ENCODE results near the gene TBCEL.
"Not testable (repeated sequence)": the region's sequence is repeated elsewhere in the genome, so short reads cannot be mapped to it uniquely, and the experiment has no call there.

TBCEL gene, protein sequence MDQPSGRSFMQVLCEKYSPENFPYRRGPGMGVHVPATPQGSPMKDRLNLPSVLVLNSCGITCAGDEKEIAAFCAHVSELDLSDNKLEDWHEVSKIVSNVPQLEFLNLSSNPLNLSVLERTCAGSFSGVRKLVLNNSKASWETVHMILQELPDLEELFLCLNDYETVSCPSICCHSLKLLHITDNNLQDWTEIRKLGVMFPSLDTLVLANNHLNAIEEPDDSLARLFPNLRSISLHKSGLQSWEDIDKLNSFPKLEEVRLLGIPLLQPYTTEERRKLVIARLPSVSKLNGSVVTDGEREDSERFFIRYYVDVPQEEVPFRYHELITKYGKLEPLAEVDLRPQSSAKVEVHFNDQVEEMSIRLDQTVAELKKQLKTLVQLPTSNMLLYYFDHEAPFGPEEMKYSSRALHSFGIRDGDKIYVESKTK

DNA sequence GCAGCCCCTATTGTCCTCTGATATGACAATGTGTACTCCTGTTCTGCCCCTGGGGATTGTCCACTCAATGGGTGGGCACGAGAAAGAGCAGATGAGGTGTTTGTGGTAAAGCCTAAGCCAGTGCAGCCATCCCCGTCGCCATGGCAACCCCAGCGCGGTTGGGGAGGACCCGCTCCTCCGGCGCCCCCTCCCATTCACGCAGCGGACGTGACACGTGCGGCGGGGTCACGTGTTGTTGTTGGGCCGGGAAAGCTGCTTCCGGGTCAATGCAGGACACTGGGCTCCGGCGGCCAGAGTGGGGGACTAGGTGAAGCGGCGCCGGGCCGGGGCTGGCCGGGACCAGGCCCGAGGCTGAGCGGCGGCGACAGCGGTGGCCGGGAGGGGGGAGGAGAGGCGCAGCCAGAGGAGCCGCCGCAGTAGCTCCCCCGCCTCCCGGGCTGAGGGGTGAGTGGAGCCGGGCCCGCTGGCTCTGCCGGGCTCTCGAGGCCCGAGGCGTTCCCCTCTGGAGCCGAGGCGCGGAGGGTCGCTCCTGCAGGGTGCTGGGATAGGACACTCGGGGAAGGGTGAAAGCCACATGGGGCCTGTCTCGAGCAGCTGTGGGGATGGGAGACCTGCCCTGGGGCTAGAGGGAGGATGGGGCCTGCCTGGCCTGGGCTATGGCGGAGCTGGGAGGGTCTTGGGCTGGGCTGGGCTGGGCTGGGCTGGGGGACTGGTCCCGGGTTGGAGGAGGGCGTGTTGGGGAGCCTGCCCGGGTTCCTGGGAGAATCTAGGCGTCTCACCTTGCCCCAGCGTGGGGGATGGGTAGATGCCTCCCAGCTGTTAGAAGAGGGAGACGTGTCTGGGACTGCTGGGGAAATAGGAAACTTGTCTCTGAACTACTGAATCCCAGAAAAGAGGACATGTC, at the start of gene TBCEL:
TBCEL (plus strand) TSS at position 255 of the 904 bp plus-strand sequence. CDS start 21,589 bp downstream, outside the sequence.
- peak; percentile 75 for DNase-seq (ENCODE audit: low read depth)

DNA sequence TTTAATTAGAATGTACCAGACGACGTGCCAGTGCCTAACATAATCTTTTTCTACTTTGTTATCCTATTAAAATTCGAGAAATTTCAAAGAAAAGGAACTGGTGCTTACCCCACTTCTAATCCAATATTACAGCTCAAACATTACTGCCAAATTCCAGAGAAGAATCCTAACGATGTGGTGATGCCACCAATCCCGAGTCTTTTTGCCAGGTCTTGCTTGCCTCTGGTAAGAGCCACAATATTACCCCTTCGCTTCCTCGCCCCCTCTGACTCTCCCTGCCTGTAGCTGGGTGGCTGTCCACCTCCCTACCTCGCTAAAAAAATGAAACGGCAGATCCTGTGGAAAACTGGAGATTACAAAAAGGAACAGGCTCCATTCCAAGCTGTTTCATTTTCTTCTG, 49.4 kb upstream of the TBCEL start:
- DNase-seq (ENCODE audit: low read depth): no peak

DNA sequence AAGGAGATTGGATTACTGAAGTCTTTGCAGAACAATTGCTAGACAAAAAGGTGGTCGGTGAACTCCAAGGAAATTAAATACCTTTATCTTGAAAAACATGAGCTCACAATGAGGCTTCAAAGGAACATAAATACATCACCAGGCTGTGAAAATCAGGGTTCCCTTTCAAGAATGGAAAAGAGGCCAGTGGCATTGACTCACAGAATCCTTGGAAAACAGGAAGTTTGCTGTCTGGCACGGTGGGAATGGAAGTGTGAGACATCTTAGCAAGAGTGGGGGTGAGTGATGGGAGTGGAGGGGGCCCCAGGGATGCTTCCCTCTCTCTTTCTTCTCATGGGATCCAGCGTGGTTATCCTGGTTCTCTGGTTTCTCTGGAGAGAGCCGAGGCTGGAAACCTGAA, 48.9 kb upstream of the TBCEL start:
- no peak for DNase-seq (ENCODE audit: low read depth)

DNA sequence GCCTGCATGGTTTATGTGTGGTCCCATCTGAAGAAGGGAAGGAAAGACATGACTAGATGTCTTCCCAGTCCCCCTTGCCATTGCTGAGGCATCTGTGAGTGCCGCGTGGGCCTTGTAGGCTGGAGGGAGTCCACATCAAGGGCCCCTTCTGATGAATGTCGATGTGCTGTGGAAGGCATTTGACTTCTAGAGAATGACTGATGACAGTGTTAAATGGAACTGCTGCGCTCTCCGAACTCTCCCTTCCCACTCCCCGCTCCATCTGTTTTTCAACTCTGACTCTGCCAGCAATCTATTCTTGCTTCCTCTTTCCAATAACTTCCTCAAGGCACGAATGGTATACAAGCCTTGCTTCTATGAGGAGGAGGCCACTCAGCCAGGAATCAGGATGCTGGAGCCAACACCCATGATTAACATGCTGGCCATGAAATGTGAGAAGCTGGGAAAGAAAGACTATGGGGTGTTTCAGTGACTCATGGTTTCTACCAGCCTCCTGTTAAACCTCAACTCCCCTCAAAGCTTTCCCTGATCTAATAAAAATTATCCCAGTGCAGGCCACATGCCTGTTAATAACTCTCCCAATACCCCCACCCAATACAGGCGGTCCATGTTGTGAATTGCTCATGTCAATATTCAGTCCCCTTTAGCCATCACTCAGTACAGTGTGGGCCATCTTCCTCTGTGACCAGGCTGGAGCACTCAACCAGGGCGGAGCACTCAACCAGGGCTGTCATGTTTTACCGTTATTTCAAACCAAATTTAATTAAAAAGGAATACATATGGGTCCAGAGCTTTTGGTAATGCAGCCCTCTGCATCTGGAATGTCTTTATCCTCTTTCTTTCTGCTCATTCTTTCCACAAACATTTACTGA, 46.4 kb upstream of the TBCEL start:
- DNase-seq (ENCODE audit: low read depth): no peak

DNA sequence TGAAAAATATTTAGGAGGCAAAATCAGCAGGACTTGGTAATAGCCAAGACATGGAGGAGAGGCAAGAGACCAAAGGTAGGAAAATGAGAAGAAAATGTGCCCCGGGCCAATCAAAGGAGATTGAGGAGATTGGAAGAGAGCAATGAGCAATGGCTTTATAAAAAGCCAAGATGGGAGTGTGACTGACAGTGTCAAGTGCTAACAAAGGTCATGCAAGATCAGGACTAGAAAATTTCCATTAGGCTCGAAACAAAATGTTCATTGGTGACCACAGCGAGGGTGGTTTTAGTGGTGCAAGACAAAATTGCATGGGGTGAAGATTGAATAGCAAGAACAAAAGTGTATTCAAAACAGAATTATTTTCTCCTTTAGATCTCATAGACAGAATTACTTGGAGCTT, 45.2 kb upstream of the TBCEL start:
- no peak for DNase-seq (ENCODE audit: low read depth)

DNA sequence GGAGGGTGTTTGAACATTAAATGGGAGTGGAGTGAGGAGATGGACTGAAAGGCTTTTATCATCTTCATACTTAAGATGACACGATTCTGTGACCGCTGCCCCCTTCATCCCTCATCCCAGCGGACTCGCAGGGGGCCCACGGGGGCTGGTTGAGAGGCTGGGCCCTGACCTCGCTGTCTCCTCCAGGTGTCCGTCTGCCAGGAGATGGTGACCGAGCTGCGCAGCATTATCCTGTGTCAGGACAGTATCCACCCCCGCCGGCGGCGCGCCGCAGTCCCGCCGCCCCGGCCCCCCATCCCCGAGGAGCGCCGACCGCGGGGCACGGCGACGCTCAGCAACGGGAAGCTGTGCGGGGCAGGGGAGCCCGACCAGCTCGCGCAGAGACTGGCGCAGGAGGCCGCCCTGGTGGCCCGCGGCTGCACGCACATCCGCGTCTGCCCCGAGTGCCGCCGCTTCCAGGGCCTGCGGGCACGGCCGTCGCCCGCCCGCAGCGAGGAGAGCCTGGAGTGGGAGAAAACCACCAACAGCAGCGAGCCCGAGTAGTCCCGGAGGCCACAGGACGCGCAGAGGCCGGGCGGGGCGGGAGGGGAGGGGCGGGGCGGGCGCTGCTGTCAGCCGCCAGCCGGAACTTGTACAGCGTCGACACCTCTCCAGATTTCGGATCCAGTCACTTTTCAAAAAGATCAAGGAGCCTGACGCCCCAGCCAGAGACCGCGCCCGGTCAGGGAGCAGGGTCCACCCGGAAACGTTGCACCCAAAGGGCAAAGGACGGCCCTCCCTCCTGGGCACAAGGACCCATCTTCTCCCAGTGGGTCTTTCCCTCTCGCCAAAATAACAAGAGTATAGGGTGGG, 38.0 kb upstream of the TBCEL start:
- peak; percentile 6 for DNase-seq (ENCODE audit: low read depth)

DNA sequence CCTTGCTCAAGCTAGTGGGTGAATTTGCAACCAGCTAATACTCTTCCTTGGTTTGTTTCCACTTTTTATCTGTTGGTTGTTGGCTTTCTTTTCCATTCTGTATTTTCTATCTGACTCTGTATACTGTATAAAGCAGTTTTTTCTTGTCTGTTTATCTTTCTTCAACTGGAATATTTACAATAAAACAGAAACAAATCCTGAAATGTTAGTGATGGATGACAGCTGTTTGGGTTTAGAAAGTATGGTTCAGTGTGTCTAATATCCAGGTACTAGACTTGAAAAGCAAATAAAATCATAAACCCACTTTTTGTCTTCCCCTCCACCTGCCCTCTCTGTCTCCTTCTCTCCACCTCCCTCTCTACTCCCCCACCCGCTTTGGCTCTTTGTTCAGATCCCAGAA, 35.3 kb upstream of the TBCEL start:
- DNase-seq (ENCODE audit: low read depth): no peak

DNA sequence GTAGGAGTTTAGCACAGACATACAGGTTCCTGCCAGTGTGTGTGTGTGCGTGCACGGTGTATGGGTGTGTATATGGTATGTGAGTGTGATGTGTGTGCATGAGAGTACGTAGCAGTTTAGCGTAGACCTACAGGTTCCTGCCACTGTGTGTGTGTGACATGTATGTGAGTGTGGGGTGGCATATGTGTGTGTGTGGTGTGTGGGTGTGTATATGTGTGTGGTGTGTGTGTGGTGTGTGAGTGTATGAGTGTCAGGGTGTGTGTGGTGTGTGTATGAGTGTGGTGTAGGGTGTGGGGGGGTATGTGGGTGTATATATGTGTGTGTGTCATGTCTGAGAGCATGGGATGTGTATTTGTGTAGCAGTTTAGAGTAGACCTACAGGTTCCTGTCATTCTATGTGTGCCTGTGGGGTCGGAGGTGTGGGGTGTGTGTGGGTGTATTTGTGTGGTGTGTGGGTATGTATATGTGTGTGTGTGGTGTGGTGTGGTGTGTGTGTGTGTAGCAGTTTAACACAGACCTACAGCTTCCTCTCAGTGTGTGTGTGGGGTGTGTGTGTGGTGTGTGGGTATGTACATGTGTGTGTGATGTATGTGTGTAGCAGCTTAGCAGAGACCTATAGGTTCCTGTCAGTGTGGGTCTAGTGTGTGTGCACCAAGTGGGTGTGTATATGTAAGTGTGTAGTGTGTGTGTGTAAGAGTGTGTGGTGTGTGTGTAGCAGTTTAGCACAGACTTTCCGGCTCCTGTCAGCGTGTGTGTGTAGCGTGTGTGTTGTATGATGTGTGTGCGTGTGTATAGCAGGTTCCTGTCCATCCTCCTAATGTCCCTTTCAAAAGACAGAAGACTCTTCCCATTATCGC, 31.8 kb upstream of the TBCEL start:
- DNase-seq (ENCODE audit: low read depth): no peak

DNA sequence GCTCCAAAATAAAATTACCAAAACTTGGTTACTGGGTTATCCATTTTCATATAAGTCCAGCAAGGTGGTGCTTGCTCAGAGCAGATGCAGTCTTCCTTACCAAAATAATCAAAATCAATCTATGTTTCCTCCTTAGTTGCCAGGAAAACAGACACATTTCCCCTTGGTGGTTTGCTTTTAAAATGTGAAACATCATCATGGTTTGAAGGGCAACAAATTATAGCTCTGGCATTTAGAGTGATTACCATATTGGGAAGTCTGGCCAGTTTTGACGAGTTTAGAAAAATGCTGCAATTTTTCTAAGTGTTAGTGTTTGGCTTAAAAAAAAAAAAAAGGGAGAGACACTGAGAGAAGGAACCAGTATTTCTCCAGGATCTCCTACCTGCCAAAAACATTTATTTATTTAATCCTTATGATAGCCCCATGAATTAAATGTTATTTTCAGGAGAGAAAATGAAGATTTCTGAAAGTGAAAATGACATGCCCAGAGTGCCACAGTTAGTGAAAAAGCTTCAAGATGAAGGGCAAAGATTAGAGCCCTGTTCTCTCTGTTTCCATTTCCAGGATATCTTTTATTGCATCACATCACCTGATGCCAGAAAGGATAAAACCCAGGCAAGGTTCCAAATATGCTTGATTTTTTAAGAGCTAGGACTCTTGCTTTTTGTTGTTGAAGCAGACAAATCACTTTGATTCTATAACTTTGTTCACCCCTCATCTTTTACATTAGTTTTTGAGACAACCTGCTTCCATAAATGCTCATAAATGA, 29.6 kb upstream of the TBCEL start:
- DNase-seq (ENCODE audit: low read depth): no peak

DNA sequence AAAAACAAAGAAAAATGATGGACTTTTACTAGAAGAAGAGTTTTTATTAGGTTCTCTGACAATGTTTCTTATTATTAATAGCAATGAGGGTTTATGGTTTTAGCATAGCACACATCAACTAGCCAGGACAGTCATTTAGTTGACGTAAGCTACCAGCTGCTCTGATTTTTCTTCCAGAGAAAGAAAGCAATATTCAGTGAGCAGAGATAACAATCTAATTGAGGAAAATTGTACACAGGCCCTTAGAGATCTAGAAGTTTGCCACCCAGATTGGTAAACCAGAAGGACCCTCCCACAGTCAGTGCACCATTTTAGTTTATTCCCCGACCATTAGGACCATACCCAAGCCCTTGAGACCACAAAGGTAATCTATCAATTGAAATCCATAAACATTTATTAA, 28.7 kb upstream of the TBCEL start:
- DNase-seq (ENCODE audit: low read depth): no peak

DNA sequence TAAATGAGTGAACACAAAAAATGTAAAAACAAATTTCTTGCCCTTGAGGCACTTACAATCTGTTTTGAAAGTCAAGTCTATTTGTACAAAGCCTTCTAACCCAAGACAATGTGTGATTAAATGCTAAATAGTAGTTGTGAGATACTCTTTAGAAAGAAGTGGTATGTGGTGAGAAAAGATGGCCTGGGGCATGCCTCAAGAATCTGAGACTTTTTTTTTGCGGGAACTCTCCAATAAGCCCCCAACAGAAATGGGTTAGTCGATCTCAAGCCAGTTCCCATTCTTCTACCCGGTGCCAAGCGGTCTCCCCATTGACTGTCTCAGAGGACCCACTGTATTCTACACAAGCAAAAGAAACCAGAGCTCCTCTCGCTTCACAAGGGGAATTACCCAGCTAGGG, 26.9 kb upstream of the TBCEL start:
- DNase-seq (ENCODE audit: low read depth): no peak

DNA sequence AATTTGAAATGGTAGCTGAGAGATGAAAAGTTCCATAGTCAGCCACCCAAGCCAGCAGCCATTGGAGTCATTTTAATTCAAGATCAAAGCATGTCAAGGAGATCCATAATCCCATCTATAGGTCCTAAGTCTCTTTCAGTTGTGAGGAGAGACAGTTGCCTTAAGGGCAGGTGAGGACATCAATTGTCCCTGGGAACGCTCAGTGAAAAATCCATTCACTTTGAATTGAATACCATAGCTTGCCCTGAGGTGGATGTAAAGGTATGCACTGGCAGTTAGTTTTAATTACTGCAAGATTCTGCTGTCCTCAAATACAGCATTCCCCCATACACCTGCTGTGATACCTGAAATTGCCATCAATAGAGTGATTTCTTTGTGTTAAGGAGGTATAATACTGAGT, 25.3 kb upstream of the TBCEL start:
- DNase-seq (ENCODE audit: low read depth): no peak

DNA sequence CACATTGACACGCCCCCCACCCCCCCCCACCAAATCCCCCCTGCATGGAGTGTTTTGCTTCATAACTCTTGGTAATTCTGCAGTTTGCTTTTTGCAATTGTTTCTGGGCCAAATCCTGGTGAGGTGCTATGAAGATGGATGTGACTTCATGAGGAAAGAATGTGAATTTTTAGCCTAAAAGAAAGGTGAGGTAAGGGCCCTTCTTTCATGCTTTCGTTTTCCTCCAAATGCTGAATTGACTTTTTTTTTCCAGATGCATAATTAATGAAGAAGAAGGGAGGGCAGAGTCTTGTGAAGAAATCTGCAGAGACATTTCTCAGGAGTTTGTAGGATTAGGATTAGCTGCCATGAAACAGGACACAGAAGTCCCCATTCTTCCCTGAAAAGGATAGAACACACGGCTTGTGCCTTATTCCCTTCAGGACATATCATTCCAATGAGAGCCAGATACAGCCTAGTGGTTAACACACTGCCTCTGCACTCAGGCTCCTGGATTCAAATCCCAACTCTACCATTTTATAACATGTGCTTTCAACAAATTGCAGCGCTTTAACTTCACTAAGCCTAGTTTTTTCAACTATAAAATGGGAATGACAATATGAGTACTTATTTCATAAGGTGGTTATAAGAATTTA, 19.6 kb upstream of the TBCEL start:
- DNase-seq (ENCODE audit: low read depth): no peak

DNA sequence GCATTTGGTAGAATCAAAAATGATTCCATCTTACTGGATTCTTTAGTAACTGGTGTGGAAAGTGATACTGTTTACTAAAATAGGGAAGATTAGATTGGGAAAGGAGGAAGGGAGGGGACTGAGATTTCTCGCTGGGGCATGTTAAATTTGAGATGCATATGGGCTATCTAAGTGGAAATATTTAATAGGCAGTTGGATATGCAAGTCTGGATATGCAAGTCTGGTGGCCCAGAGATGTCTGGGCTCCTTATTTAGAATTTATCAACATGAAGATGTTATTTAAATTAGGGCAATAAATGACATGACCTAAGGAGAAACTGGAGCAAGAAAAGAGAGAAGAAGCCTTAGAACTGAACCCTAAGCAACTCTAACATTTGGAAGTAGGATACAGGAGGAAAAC, 17.0 kb upstream of the TBCEL start:
- DNase-seq (ENCODE audit: low read depth): no peak

DNA sequence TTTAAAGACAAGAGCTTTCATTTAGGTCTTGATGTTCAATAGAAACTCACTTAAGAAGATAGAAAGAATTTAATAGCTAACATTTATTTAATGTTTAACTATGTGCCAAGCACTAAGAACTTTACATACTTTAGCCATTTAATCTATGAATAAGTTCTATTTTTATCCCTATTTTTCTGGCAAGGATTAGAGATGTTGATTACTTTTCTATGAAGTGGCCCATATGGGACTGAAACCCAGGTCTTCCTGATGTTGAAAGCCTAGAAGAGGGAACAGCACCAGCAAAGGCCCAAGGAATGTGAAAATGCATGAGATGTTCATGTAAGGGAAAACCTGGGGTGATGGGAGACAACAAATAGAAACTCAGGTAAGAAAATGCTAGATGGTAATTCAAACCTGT, 15.4 kb upstream of the TBCEL start:
- DNase-seq (ENCODE audit: low read depth): no peak

DNA sequence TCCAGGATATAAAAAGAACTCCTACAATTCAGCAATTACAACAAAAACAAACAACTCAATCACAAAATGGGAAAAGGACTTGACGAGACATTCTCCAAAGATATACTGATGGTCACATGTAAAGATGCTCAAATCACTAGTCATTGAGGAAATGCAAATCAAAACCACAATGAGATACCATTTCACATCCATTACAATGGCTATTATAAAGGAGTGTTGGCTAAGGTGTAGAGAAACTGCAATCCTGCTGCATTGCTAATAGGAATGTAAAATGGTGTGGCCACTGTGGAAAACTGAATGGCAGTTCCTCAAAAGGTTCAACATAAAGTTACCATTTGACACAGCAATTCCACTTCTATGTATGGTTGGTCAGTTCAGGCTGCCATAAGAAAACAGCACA, 11.8 kb upstream of the TBCEL start:
- no peak for DNase-seq (ENCODE audit: low read depth)

DNA sequence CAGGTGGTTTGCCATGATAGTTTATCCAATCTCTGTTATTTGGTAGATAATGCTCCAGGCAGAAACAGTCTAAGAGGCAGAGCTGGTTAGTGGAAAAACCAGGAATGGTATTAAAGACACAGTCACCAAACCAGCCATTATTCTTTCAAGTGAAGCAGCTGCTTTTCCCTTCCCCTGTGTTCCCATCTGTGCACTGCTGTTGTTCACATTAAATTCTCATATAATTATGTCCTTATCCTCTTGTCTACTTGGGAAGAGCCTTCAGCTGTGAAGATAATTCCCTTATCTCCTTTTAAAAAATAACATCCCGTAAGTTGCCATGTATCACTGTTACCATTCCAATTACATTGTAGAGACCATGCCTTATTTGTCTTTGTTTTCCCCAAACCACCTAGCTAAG, 5.2 kb upstream of the TBCEL start:
- no peak for DNase-seq (ENCODE audit: low read depth)

DNA sequence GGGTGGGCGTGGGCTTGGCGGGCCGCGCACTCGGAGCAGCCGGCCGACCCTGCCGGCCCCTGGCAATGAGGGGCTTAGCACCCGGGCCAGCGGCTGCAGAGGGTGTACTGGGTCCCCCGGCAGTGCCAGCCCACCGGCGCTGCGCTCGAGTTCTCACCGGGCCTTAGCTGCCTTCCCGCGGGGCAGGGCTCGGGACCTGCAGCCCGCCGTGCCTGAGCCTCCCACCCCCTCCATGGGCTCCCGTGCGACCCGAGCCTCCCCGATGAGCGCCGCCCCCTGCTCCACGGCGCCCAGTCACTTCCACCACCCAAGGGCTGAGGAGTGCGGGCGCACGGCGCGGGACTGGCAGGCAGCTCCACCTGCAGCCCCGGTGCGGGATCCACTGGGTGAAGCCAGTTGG, 2.2 kb upstream of the TBCEL start:
- DNase-seq (ENCODE audit: low read depth): not testable (repeated sequence)

DNA sequence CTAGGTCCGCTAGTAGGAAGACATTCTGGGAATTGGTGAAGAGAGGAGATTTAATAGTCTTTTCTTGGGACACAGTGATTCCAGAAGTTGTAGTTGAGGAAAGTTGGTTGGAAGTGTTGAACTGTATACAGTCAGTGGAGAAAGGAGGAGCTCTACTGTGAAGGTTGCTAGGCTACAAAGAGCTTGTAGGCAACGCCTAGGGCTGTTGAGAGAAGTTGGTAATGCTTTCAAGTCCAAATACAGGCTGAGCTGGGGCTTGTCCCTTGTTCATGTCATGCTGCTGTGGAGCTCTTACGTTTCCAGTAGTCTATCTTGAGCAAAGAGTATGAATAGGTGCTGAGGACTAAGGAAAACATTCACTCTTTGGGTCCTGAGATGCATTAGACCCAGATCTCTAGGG, 1.1 kb downstream of the TBCEL start:
- DNase-seq (ENCODE audit: low read depth): no peak

Measured in activated T-cell treated with anti-CD3 and anti-CD28 coated beads for 24 hours (primary cell).